ENCODE data around the gene ERG. TPM values are rescaled to one million over a fixed set of nuclear protein-coding genes. Genes with fewer than 3 reads are reported as not detected.

ERG gene
- total RNA-seq, 1 experiment from 2014 or later, result 0.11 TPM

DNA sequence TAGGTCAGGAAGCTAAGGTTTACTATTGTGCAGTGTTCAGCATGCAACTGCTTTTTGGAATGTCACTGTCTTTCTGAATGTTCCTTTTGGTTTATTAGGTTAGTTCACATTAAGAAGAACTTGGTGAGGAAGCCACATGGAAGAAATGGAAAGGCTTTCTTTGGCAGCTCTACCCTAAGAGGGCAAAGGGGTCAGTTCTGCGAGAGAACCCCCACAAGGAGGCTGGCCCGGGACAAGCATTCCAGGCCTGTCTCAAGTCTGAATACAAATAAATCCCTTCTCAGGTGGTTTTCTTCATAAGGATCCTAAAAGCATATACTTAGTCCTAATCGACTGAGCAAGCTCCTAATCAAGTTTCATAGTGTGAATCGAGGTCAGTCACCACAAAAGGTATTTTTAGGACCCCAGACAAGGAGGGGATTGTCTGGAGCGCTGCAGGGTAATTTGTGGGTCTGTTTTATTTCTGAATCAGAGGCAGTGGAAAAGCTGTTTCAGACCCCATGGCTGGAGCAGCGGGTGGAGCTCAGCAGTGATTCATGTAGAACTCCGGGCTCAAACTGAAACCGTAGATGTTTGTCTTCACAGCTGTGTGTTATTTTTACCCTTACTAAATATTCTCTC lies 63.3 kb downstream of the ERG start:
- TF ChIP-seq, protein P1, sequence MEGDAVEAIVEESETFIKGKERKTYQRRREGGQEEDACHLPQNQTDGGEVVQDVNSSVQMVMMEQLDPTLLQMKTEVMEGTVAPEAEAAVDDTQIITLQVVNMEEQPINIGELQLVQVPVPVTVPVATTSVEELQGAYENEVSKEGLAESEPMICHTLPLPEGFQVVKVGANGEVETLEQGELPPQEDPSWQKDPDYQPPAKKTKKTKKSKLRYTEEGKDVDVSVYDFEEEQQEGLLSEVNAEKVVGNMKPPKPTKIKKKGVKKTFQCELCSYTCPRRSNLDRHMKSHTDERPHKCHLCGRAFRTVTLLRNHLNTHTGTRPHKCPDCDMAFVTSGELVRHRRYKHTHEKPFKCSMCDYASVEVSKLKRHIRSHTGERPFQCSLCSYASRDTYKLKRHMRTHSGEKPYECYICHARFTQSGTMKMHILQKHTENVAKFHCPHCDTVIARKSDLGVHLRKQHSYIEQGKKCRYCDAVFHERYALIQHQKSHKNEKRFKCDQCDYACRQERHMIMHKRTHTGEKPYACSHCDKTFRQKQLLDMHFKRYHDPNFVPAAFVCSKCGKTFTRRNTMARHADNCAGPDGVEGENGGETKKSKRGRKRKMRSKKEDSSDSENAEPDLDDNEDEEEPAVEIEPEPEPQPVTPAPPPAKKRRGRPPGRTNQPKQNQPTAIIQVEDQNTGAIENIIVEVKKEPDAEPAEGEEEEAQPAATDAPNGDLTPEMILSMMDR (conservative IDR thresholded peaks at IDR 0.05), result no peak
- Histone ChIP-seq H4K91ac (ENCODE audit: insufficient read length, low read depth, low read length) (no peak overlapping the region), H4K20me1 (ENCODE audit: control insufficient read depth, insufficient read depth, insufficient read length) (no peaks in the 10 kb centered on the region), H3K23me2 (ENCODE audit: insufficient read length, low read depth, low read length, poor library complexity, severe bottlenecking) (no peaks in the 10 kb centered on the region), H2AFZ (ENCODE audit: low read length) (no peak overlapping the region), H2BK12ac (ENCODE audit: insufficient read length, low read depth, low read length) (no peak overlapping the region), H4K8ac (replicated peaks; ENCODE audit: insufficient read length, low read depth, low read length) (no peak overlapping the region), H3K9ac (ENCODE audit: extremely low read depth, insufficient read length, low read length) (no peak overlapping the region), H3K79me2 (ENCODE audit: insufficient read depth, low read length) (no peaks in the 10 kb centered on the region), H3K27me3 (ENCODE audit: insufficient read depth, low read length) (no peaks in the 10 kb centered on the region), H3K18ac (ENCODE audit: insufficient read length, low read depth, low read length) (no peak overlapping the region), H3K4me2 (ENCODE audit: insufficient read depth, insufficient read length, low read length) (no peak overlapping the region), H3K4me1 (ENCODE audit: insufficient read depth, low read length) (no peaks in the 10 kb centered on the region), H3K23ac (ENCODE audit: insufficient read length, low read depth, low read length) (no peak overlapping the region), H2BK20ac (ENCODE audit: low read depth, low read length, poor library complexity, severe bottlenecking) (no peak overlapping the region), H2BK120ac (ENCODE audit: low read depth, low read length, poor library complexity, severe bottlenecking) (no peak overlapping the region), H3K27ac (ENCODE audit: insufficient read length, low read depth, low read length) (no peak overlapping the region), H2AK5ac (ENCODE audit: insufficient read length, low read length) (no peak overlapping the region), H2BK5ac (ENCODE audit: insufficient read length, low read length) (no peak overlapping the region), H4K5ac (ENCODE audit: insufficient read length, low read depth, low read length) (no peak overlapping the region), H3K9me3 (ENCODE audit: control insufficient read depth, low read depth, low read length) (no peaks in the 10 kb centered on the region), H3K4ac (ENCODE audit: low read depth, low read length) (no peak overlapping the region), H3K14ac (ENCODE audit: insufficient read depth, low read length) (no peak overlapping the region), H2BK15ac (ENCODE audit: low read depth, low read length) (no peak overlapping the region), H3K79me1 (ENCODE audit: insufficient read depth, low read depth, low read length, poor library complexity, severe bottlenecking) (no peaks in the 10 kb centered on the region), H3K56ac (ENCODE audit: insufficient read length, low read depth, low read length) (no peak overlapping the region), H3T11ph (ENCODE audit: low read length) (no peak overlapping the region)
- Mint-ChIP-seq H3K27ac (no peak overlapping the region; a peak in 1 of 7 replicates), H3K36me3 (ENCODE audit: insufficient read depth in 1 of 3, low read depth in 3 of 3) (no peaks in the 10 kb centered on the region), H3K27me3 (ENCODE audit: low read depth) (peaks cover 8% of the 10 kb centered on the region), H3K9me3 (peaks cover 0 to 3% of the 10 kb centered on the region in 2 experiments; a peak in 1 of 5 replicates), H3K4me1 (no peaks in the 10 kb centered on the region), H3K4me3 (no peak overlapping the region)
- DNase-seq, result no peak
- WGBS (ENCODE audit: extremely low coverage, insufficient read length, low lambda C conversion rate), result no CpG with 5 or more reads among the region's 8 CpGs

All from H9 (cell line).